SU-DHL-6 (cell line): ENCODE measurements around the gene OR10A4.

Source experiments
- CTCF ChIP-seq: fragments of 200-600 bp; sonication (generic); IDR thresholded peaks from one replicate; pipeline ENCODE4 v1.5.1; 2017; ENCODE audit warnings: antibody characterized with exemption, mild to moderate bottlenecking, low read length, moderate library complexity; ENCODE audit not compliant: insufficient read depth, poor library complexity, severe bottlenecking
- EZH2phosphoT487 ChIP-seq: fragments of 200-600 bp; sonication (generic), shearing (Covaris generic); conservative IDR thresholded peaks from 2 replicates; pipeline ENCODE4 v1.6.1; 2018; ENCODE audit warnings: mild to moderate bottlenecking, antibody characterized with exemption, low read length, moderate library complexity, mixed read lengths

GRCh38 chr11:6841694-6842093 is 34.7 kb upstream of the OR10A4 start:
- no peak for TF ChIP-seq CTCF
- no peak for TF ChIP-seq EZH2phosphoT487
